Measurements from ENCODE around the gene FAM81B.

FAM81B gene

DNA sequence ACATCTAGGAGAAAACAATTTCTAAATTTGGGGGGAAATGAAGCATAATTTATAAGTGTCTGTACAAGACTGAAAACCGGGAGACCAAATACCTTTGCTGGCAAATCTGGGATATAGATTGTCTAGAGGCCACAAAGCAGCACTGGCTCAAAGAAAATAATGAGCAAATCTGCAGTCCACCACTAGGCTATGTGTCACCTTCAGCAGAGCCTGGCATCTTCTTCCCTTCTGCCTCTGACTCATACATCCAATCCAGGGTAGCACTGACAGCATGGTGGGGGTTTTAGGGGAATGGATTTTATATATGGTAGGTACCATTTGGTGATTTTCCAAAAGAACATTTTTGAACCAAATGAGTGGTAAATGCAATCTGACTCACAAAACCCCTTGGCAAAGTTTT, 12.8 kb downstream of the FAM81B start:
- DNase-seq, result no peak

DNA sequence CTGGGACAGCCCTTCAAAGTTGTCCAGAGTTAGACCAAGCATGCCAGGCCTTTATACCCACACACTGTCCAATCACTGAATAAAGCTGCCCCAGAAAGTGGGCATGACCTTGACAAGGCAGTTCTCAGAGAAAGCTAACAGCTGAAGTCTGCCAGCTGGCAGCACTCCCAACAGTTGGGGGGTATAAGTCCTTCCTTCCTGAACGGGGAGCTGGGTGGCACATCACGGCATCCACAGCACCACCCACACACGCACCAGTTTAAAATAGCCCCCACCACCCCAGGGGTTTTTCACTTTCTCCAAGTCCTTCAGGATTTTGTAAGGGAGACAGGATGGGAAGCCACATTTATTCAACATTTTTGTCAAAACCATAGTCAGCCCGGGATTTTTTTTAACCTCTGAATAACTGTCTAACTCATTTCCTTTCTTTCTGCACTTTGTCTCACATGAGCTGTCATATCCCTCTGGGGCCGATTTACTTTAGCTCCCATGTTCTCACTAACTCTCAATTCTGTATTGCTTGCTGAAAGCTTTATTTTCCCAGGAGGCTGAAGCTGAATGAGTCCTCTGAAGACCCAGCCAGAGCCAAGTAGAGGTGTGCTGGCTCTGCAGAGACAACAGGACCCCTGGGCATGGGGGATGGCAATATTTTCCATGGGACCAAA, 15.4 kb downstream of the FAM81B start:
- peak in 1 of 2 experiments; percentile 13 for DNase-seq

DNA sequence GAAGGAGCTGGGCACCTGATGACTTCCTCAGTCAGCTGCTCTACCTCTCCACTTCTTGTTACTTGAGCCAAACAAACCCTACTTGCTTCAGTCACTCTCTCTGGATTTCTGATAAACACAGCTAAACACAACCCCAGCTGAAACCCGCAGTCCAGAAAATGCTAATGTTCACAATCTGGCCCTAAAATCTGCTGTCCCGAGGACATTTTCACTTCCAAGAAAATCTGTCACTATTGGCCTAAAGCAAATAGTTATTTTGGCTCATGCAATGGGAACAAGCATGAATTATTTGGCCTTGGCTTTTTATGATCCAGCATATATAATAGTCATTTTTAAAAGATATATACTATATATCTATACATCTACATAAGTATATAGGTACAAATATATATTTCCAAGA, 19.1 kb downstream of the FAM81B start:
- DNase-seq, result no peak

DNA sequence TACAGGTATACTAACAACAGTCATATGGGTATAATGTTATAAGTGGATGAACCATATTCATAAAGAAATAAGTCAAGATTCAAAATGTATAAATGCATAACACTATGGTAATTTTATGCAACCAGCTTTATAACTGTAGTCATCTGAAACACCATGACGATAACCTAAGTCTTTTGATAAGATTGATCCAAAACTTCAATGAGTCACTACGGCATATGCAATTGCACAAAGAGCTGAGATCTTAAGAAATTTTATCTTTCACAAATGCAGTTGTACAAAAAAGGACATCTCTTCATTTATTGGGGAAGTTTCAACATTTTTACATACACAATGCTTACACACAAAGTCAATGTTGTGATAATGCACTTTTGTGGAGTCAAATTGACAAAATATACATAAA, 20.3 kb downstream of the FAM81B start:
- DNase-seq, result no peak

DNA sequence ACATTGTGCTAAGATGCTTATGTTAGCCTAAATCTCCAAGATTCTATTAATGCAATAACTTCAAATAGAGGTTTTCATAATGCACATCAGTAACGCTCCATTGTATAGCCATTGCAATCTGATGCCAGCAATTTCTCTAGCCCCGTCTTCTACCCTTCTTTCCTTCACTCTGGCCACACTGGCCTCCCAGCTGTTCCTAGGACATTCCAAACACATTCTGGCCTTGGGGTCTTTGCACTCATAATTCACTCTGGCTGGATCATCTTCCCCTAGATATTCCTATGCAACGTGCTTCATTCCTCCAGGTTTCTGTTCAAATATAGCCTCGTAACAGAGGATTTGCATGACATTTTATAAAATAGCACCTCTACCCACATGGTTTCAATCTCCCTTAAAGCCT, 23.3 kb downstream of the FAM81B start:
- no peak for DNase-seq

DNA sequence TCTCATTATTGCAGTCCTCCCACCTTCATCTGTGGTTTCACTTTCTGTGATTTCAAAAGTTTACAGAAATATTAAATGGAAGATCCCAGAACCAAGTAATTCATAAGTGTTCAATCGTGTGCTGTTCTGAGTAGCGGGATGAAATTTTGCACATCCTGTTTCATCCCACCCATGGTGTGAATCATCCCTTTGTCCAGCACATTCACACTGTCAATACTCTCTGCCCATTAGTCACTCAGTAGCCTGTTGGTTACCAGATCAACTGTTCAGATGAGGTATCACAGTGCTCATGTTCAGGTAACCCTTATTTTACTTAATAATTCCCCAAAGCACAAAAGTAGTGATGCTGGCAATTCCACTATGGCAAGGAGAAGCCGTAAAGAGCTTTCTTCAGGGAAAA, 26.8 kb downstream of the FAM81B start:
- DNase-seq, result no peak

DNA sequence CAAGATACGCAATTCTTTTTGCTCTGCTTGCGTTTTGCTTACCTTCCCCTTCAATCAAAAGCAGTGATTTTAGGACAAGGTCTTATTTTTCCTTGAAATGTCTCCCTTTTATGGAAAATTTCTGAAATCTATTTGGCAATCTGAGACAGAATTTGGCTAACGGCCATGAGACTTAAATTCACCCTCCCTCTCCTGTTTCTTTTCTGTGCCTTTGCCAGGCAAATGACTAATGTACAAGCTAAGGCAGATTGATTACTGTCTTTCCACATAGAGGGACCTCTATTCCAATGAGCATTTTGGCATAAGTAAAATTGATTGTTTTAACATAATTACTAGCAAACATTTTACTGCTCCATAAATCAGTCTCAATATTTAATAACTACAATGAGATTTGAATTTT, 31.7 kb downstream of the FAM81B start:
- no peak for DNase-seq

DNA sequence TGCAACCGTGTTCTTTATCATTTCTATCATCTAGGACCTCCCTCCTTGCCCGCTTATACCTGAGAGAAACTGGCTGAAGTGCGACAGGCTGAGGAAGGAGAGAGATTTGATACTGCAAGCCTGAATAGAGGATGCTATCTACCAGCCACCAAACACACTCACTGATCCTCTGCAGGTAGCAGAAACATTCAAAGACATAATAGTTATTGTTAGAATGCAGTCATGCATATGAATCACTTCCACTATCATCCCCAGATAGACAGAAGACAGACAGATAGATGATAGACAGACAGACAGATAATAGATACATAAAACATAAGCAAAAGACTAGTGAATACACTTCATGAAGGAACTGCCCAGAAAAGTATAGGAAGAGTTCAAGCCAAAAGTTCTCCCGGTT, 32.9 kb downstream of the FAM81B start:
- DNase-seq, result no peak

DNA sequence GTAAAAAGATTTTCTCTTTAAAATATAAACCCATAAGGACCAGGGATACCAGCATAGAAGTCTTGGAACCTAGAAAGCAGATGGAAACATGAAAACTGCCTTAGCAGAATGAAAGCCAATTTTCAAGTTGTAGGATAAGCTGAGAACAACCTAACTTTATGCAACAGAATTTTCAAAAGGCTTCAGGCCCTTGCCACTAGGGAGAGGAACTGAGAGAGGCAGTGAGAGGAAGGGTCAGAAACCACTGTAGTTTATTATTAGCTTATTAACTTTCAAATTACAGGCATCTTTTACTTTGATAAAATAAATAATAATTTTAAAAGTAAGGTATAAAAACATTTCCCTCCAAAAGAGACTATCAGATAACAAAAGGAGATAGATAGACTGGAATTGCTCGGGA, 33.4 kb downstream of the FAM81B start:
- DNase-seq, result no peak

DNA sequence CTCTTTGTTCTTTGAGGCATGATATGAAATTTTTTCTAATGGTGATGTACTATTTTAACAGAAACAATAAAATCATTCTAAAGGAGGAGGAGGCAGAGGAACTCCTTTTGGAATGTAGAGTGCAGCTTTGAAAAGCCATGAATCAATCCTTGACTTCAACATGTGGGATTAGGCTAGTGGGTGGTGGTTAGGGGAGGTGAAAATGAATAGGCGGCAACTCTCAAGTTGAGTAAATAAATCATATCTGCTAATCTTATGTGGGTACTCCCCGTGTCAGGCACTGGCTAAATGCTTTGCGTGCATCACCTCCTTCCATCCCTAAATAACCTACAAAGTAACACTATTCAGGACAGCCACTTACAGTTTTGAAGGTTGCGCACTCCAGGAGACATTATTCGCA, 35.1 kb downstream of the FAM81B start:
- DNase-seq, result no peak

DNA sequence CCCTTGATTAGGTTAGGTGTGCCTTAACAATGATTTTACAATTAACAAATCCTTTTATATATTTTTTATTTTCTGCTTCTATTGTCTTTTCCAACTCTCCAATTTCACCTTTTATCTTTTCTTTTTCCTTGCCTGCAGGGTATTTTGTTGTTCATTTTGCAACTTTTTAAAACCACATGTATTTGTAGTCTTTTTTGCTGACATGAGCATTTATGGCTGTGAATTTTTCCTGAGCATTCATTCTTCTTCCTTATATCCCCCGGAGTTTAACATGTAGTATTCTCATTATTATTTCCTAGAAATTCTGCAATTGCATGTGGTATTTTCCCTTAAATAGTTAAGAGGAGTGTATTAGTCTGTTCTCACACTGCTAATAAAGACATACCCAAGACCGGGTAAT, 41.6 kb downstream of the FAM81B start:
- no peak for DNase-seq

DNA sequence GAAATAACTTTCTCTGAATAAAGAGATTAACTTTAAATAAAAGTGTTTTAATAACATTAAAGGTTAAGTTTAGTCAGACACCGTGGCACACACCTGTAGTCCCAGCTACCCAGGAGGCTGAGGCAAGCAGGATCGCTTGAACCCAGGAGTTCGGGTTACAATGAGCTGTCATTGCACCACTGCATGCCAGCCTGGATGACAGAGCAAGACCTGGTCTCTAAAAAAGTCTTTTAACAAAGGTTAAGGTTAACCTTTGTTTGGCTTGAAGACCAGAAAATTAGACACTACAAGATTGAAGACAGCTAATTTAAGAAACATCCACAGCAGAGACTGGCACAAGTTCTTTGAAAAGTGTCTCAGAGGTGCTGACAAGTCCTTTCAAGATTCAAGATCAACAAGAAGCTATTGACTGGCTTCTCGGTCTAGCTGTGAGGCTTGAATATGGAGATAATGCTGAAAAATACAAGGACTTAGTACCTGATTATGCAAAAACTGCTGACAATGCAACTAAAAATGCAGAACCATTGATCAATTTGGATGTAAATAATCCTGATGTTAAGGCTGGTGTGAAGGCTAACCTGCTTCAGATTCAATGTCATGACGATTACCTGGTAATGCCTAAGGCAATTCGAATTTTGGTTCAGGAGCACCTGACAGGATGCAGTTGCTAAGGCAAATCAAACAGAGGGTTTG, 48.8 kb downstream of the FAM81B start:
- no peak for DNase-seq

DNA sequence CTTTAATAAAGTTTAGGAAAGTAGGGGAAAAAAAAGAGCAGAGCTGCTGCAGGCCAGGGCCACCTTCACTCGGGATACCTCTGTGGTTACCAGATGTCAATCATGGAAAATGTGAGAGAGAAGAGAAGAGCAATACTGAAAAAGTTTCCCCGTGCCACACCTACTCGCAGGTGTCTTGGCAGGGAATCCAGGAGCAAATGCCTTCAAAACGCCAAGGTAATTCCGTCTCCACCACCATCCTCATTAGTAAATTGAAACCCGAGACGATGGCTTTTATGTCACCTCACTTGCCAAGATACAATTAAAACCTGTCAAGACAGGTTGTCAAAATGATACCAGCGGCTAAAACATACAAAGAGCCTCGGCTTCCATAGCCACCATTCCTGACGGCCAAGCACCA, 49.7 kb downstream of the FAM81B start:
- peak in 1 of 2 experiments; percentile 7 for DNase-seq

DNA sequence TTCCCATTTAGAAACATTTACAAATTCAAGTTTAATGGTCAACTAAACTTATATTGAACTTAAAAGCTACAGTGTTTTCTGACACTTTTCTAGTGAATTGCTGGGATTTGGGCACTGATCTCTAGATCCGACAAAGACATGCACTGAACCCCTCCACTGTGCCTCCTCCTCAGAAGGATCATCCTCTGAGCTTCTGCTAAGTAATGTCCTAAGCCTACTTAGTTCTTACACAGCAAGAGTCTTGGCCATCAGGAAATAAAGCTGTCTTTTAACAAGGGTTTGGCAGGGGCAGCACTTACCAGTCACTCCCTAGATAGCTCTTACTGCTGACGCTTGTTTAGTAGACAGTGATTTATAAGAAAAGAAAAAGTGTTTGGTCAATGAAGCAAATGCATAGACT, 50.5 kb downstream of the FAM81B start:
- DNase-seq, result no peak

DNA sequence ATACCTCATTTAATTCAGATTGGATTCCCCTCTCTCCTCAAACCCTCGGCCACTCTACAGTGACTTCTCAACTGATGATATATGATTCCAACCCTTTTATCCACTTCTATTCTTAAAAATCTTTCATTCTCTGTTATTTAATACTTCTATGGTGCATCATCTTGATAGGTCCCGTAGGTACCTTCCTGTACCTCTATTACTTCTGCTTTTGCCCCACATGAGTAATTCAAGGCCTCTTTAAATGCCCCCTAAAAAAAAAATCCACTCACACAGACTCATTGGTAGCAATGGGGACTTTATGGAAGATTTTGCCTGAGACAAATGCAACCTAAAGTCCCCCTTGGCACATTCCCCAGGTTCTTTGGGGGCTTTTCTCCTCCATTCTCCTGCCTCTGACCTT, 54.3 kb downstream of the FAM81B start:
- no peak for DNase-seq

DNA sequence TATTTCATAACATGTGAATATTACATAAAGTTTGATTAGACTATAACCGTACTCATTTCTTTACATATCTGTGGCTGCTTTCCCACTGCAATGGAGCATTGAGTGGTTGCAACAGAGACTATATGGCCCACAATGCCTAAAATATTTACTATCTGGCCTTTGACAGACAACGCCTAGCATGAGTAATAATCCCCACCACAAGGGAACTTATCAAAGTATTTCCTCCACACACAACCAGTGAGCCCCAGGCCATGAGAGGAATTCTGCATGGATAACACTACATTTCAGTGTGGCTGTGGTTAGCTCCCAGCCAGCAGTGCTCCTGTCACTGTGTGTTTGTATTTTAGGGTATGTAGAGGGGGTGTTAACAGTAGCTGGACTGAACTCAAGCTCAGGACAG, 54.8 kb downstream of the FAM81B start:
- no peak for DNase-seq

DNA sequence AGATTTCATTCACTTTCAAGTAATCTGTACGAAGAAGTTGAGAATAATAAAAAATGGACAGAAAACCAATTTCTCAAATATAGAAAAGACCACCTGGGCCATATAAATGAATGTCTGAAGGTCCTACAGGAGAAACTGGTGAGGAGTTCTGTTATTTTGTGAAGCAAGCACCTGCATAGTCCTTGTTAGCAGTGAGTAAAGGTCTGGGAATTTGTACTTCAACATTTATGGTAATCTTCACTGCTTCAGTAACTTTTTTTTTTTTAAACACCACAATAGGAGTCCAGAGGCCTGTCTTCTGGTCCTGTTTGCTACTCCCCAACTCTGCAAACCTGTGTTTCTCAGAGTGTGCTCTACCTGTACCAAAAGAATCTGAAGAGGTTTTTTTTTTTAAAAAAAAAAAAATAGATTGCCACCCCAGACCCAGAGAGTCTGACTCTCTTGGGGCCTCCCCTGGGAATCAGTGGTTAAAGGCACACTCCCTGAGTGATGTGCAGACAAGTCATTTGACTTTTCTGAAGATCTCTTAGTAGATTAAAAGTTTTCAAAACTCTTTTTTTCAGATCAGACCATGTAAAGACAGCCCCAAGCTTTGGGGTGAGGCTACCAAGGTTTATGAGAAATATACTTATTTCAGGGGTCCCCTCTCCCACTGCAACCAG, 55.5 kb downstream of the FAM81B start:
- DNase-seq, result no peak

DNA sequence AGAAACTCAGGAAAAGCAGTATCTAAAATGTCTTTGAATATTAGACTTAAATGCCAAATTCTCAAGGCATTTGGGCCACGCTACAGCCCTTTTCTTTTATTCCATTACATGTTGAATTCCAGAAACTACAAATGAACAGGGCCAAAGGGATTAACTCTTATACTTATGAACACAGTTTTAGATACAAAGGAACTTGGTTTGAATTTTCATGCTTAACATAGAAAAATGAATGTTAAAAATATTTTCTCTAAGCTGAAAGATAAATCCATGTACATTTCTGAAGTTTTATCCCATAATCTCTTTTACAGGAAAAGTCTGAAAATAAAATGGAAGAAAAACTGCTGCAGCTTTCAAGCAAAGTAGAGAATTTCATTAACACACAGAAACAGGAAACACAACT, 56.8 kb downstream of the FAM81B start:
- no peak for DNase-seq

DNA sequence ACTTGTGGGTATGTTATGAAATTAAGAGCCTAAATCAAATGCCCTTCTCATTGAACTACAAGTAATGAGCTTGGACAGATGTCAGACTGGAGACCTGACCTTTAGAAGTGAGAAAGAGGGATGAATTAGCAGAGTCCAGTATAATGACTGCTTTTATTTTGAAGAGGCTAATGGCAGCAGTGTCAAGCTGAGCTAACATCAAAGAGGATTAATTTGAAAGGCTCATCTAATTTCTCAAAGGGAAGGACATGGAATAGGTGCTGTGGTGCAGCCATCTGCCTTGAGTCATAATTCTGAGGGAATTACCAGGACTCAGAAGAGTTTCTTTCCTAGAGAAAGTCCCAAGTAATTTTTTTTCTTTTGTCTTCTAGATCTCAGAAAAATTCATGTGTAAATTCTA, 57.6 kb downstream of the FAM81B start:
- peak; percentile 73 to 90 for DNase-seq

DNA sequence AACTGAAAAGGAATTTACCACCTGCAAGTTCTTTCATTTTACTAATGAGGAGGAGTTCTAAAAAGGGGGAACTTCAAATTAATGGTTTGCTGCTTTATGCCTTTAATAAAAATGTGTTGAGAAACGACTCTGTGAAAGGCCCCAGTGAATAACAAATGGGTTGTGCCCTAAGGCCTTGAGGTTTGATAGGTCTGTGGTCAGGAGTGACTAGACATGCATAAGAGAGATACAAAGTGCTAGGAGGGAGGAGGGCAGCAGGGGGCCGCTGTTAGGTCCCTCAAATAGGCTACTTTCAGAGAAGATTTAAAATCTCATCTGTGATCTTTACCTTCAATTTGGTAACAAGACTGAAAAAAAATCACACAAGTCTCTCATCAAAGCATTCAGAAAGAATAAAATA, 58.3 kb downstream of the FAM81B start:
- DNase-seq, result no peak

DNA sequence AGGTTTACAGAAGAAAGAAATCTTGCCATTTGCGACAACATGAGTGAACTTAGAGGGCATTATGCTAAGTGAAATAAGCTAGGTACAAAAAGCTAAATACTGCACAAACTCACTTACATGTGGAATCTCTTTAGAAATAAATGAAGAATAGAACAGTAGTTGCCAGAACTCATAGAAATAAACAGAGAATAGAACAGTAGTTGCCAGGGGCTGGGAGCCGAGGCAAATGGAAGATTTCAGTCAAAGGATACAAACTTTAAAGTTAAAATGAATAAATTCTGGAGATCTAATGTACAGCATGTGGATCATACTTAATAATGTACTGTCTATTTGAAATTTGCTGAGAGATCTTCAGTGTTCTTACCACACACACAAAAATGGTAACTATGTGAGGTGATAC, 63.4 kb downstream of the FAM81B start:
- DNase-seq, result no peak

DNA sequence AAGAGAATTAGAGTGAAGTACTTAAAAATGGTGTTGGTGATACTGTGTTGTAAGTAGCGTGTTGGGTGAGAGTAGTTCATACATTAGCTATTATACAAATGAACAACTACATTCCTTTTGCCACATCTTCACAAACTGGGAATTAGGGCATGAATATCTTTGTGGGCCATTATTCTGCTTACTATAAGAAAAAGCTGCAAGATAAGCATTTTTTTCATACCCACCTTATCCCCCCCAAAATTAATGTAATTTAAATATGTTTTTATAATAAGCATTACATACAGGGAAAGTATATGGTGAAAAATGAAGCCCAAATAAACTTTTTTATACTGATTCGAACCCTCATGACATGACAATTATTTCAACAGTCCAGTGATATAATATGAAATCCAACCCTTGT, 69.5 kb downstream of the FAM81B start:
- DNase-seq, result no peak

DNA sequence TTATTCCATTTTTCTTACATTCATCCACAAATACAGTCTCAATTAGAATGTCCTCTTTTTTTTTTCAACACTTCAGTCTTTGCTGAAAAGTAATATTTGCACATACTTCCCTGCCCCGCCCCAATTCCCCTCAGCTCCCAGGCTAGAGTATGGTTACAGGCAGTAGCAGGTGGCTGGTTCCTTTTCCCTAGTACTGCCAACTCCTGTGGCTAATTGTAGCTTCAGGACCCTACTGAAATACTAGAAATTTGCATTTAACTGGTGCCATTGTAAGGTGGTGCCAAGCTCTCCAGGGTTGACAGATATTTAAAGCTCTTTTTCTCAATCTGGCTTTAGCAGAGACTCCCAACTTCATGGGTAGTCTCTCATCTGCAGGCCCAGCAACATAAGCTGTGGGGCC, 80.3 kb downstream of the FAM81B start:
- no peak for DNase-seq

DNA sequence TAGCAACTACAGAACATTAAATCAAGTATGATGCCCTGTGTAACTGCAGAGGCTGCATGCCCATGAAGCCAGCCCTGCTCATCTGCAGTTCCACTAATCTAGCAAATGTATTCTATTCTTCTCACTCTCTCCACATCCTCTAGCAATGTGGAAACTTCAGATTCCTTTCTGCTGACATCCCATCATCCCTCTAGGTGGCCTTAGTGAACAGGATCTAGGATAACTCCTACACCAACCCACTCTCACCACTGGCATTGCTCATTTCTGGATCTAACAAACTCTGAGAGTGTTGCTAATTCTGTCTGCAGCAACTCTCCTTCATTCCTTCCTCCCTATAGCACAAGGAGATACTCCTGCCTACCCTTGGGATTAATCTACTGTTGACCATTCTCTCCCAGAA, 80.8 kb downstream of the FAM81B start:
- no peak for DNase-seq

DNA sequence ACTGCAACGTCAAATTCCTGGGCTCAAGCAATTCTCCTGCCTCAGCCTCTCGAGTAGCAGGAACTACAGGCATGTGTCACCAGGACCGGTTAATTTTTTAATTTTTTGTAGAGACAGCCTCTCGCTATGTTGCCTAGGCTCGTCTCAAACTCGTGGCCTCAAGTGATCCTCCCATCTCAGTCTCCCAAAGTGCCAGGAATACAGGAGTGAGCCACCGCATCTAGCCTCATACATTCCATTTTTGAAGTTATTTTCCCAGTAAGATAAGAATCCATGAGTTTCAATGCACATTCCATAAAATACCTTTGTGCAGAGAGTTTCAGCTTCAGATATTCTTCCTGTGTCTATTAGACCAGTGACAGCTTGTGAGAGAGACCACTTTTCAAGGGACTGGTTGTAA, 93.3 kb downstream of the FAM81B start:
- no peak for DNase-seq
